ENCODE measurements around the gene BAD. TPM values are rescaled to one million over a fixed set of nuclear protein-coding genes. Genes with fewer than 3 reads are reported as not detected.

The BAD gene
- total RNA-seq, 2 experiments from 2014 or later: 32.0 to 36.3 TPM

DNA sequence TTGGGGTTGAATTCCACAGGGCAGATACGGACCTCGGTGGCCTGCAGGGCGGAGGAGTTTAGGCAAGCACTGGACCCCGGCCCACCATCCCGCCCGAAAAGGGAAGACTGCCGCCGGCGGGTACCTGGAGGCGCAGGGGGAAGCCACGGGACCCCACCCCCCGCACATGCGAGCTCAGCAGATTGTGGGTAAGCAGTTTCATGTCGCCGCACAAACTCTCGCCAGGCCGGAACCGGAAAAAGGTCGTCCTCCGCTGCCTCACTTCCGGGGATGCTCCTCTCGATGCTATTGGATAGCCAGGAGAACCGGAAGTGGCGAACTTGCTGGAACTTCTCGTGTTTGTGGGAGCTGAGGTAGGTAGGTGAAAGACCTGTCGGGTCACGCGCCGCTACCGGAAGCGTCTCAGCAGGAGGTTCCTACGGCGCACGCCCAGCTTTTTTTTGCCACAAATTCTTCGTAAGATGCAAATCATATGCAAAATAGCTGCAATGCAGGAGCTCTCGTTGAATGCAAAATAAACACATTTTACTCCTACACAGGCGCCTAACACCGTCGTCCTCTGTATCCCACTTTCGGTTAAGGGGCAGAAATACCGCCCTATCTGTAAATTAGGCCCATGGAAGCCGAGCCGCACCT lies 33.0 kb upstream of the BAD start, which contains the start of gene TRMT112:
Gene TRMT112 (minus strand): TSS at position 235 of the 636 bp plus-strand sequence. CDS start 33 bp downstream, at position 202.
- ChIA-PET CTCF (interaction anchor here (0.6 to 3.2 kb wide), 15 partner anchors 10 to 636 kb away, joined by 3 to 43 read pairs (median 5); partner anchors contain the start of genes CATSPERZ, CCDC88B, ESRRA and PLCB3), POLR2A (interaction anchor here (0.7 to 3.4 kb wide), 15 partner anchors 13 to 445 kb away, joined by 3 to 25 read pairs (median 6); partner anchors contain the start of genes BAD, CCDC88B, ESRRA and FERMT3)

DNA sequence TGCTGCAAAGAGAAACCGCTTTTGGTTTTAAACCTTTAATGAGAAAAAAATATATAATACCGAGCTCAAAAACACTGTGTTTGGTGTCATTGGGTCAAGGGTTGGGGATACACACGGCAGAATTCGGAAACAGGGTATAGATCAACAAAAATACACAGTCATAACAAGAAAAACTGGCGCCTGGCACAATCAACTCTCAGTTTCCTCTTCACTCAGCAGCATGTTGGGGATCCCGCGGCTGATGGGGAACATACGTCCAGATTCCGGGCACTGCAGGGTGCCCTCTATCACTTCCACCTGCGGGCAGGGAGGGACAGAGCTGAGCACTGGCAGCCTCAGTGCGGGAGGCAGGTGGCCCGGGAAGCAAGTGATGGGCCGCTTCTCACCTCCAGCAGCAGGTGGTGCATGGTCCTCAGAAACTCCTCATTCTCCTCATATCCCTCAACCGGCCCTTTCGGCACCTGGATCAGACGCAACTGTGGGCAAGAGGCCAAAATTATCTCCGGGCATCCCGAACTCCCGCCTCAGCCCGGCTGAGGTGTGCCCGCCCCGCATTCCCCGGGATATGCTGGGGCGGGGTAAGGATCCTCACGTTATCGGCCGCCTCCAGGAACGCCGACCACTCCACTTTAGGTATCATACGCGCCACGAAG lies 32.3 kb upstream of the BAD start:
- ChIA-PET CTCF (interaction anchor here (0.9 to 3.2 kb wide), 10 partner anchors 9 to 636 kb away, joined by 3 to 43 read pairs (median 6); partner anchors contain the start of genes CATSPERZ, CCDC88B, ESRRA and RTN3), POLR2A (interaction anchor here (0.5 to 3.4 kb wide), 14 partner anchors 9 to 131 kb away, joined by 3 to 25 read pairs (median 6); partner anchors contain the start of genes BAD, CCDC88B, ESRRA and FERMT3)

DNA sequence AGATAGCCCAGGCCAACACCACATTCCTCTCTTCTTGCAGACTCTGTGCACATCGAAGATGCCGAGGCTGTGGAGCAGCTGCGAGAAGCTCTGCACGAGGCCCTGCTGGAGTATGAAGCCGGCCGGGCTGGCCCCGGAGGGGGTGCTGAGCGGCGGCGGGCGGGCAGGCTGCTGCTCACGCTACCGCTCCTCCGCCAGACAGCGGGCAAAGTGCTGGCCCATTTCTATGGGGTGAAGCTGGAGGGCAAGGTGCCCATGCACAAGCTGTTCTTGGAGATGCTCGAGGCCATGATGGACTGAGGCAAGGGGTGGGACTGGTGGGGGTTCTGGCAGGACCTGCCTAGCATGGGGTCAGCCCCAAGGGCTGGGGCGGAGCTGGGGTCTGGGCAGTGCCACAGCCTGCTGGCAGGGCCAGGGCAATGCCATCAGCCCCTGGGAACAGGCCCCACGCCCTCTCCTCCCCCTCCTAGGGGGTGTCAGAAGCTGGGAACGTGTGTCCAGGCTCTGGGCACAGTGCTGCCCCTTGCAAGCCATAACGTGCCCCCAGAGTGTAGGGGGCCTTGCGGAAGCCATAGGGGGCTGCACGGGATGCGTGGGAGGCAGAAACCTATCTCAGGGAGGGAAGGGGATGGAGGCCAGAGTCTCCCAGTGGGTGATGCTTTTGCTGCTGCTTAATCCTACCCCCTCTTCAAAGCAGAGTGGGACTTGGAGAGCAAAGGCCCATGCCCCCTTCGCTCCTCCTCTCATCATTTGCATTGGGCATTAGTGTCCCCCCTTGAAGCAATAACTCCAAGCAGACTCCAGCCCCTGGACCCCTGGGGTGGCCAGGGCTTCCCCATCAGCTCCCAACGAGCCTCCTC lies 31.4 kb upstream of the BAD start:
- CTCF ChIA-PET: interaction anchor here (0.9 to 3.2 kb wide), 4 partner anchors 8 to 26 kb away, joined by 3 to 43 read pairs (median 16); partner anchors contain the start of genes CATSPERZ and ESRRA
- POLR2A ChIA-PET: interaction anchor here (0.5 to 3.4 kb wide), 3 partner anchors 8 to 24 kb away, joined by 4 to 25 read pairs (median 14); partner anchors contain the start of gene CCDC88B

DNA sequence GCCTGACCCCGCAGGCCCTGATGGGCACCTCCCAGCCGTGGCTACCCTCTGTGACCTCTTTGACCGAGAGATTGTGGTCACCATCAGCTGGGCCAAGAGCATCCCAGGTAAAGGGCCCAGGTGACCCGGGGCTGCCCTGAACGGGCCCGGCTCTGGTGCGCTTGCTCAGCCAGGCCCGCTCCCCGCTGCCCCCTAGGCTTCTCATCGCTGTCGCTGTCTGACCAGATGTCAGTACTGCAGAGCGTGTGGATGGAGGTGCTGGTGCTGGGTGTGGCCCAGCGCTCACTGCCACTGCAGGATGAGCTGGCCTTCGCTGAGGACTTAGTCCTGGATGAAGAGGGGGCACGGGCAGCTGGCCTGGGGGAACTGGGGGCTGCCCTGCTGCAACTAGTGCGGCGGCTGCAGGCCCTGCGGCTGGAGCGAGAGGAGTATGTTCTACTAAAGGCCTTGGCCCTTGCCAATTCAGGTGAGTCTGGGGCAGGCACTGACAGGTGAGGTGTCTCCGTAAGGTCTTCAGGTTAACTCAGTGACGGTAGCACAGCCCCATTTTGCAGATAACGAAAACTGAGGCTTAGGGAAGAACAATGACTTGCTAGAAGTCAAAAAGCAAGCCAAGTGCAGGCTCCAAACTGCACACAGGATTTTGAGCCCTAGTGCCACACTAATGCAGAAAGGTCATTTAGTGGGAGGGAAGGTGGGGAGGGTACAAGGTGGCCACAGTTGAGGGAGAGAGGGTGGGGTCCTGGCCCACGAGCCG lies 30.5 kb upstream of the BAD start:
- ChIA-PET POLR2A (no interaction called here), CTCF (interaction anchor here (0.9 kb wide), 1 partner anchor 27 kb away, joined by 3 read pairs; no protein-coding TSS in a partner anchor)

DNA sequence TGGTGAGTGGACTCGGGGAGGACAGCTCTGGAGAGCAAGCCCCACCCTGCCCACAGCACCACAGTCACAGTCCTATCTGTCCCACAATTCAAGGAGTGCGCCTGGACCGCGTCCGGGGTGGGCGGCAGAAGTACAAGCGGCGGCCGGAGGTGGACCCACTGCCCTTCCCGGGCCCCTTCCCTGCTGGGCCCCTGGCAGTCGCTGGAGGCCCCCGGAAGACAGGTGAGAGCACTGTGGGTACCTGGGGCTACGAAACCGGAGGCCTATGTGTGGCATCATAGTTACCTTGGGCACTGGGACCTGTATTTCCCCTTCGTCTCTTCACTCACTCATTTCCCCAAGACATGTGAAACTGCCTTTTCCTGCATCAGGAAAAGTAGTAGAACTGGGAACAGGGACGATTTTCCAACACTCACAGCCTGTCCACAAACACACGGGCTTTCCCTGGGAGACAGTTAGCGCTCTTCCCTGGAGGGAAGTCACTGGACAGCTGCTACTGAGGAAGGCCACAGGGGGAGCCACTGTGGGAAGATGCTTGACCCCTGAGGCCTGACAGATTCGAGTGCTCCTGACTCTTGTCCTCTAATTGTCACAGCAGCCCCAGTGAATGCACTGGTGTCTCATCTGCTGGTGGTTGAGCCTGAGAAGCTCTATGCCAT lies 29.8 kb upstream of the BAD start:
- CTCF ChIA-PET: no interaction called here

DNA sequence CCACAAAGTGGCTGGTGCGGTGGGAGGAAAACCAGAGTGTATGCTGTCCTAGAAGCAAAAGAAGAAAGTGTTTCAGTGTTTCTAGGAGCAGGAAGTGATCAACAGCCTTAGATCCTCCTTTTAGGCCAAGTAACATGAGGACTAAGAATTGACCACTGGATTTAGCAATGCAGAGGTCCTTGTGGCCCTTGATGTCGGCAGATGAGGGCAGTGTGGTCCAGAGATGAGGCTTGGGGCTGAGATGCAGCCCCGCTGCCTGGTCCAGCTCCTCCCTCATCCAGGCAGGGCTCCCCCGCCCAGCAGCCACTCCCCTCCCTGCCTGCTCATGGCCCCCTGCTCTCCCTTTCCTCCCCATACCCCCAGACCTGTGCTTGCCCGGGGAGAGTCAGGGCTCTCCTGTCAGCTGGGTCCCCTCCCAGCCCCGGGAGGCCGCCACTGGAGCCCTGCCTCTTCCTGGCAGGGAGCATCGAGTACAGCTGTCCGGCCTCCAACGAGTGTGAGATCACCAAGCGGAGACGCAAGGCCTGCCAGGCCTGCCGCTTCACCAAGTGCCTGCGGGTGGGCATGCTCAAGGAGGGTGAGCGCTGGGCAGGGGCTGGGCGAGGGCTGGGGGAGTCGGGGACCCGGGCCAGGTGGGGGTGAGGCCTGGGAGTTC lies 29.2 kb upstream of the BAD start:
- CTCF ChIA-PET: interaction anchor here (1.1 to 1.3 kb wide), 3 partner anchors 16 to 19 kb away, joined by 3 read pairs; no protein-coding TSS in a partner anchor
- POLR2A ChIA-PET: no interaction called here

More for the DNA sequence above, 29.8 kb upstream of the BAD start:
- POLR2A ChIA-PET: no interaction called here

DNA sequence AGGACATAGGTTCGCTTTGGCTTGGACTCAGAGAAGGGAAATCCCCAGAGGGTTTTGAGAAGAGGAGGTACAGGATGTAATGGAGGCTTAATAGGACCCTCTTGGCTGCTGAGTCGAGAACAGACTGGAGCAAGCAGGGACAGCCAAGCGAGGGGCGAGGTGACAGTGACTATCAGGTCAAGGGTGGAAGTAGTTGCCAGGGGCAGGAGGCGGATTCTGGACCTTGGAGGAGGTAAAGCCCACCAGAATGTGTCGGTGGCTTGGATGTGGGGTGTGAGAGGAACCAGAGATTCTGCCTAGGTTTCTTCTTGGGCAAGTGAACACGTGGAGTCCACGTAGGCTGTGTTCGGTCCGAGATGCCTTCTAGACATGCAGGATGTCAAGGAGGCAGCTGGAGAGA lies 28.5 kb upstream of the BAD start:
- ChIA-PET POLR2A (no interaction called here), CTCF (interaction anchor here (1.1 to 1.3 kb wide), 3 partner anchors 16 to 20 kb away, joined by 3 read pairs; no protein-coding TSS in a partner anchor)

DNA sequence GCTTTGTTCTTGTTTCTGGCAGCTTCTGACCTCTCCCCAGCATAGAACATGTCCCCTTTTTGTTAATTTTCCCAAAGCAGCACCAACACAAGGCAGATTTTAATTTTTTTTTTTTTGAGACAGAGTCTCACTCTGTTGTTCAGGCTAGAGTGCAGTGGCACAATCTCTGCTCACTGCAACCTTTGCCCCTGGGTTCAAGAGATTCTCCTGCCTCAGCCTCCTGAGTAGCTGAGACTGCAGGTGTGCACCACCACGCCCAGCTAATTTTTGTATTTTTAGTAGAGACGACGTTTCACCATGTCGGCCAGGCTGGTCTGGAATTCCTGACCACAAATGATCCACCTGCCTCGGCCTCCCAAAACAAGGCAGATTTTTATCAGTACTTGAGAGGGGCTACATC lies 23.3 kb upstream of the BAD start:
- ChIA-PET CTCF (interaction anchor here (1.2 kb wide), 2 partner anchors 8 to 24 kb away, joined by 4 to 5 read pairs; no protein-coding TSS in a partner anchor), POLR2A (interaction anchor here (0.7 kb wide), 1 partner anchor 9 kb away, joined by 4 read pairs; no protein-coding TSS in a partner anchor)

DNA sequence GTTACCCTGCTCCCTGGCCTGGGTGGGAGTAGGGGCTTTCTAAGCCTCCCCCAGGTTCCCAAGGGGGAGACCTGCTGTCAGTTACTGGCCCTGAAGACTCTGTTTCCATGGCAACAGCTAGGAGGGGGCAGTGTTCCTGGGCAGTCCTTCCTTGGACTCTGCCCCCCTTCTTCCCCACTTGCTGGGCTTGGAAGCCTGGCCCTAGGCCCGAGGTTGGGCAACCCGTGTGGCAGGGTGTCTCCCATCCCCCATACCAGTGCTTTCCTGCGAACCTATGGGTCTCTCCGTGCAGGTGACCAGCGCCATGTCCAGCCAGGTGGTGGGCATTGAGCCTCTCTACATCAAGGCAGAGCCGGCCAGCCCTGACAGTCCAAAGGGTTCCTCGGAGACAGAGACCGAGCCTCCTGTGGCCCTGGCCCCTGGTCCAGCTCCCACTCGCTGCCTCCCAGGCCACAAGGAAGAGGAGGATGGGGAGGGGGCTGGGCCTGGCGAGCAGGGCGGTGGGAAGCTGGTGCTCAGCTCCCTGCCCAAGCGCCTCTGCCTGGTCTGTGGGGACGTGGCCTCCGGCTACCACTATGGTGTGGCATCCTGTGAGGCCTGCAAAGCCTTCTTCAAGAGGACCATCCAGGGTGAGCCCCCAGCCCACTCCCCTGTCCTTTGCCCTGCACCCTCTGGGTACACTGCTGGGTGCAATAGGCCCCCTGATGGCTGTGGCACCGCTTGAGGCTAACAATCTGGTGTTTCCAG lies 22.6 kb upstream of the BAD start:
- ChIA-PET POLR2A (no interaction called here), CTCF (interaction anchor here (1.2 kb wide), 2 partner anchors 9 to 25 kb away, joined by 4 to 5 read pairs; no protein-coding TSS in a partner anchor)

DNA sequence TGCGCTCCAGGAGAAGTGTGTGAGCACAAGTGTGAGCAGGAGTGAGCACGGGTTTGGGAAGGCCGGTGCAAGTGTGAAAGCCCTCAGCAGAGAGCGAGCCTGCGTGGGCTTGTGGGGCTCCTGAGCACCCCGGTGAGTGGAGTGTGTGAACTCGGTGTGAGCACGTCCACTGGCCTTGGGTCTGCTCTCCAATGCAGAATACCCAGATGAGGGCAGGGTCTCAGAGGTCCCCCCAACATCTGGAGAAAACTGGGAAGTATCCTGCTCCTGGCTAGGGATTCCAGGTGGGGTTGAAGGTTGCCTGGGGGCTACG lies 22.1 kb upstream of the BAD start:
- CTCF ChIA-PET: no interaction called here
- POLR2A ChIA-PET: no interaction called here

DNA sequence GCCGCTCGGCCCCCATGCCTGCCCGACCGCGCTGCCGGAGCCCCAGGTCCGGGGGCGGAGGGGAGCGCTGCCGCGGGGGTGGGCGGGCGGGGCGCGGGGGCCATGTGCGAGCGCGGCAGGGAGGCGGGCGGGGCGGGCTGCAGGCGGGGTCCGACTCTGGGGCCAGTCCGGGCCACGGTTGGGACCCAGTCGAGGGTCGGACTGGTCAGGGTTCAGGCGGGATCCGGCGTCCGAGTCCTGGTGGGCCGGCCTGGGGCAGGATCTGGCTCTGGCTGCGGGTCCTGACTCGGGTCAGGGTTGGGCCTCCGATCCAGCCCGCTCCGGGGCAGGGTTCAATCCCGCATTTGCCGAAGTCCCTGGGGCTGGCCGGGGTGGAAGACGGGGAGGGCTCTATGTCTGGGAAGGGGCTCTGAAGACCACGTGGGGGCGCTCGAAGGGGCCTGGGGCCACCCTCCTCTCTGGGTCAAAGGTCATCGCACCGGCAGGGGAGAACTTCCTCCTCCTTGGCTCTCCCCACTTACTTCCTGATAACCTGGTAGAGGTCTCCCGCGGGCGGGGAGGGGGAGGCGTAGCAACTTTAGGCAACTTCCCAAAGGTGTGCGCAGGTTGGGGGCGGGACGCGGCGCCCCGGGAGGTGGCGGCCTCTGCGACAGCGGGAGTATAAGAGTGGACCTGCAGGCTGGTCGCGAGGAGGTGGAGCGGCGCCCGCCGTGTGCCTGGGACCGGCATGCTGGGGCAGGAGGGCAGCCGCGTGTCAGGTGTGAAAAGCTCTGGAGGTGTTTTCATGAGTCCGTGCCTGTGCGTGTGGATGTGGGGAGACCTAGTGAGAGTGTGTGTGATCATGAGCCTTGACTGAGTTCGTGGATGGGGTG lies 21.5 kb upstream of the BAD start:
- CTCF ChIA-PET: interaction anchor here (6.3 kb wide), 1 partner anchor 56 kb away, joined by 61 read pairs; the partner anchor contains the start of gene PLCB3
- POLR2A ChIA-PET: interaction anchor here (1.6 kb wide), 1 partner anchor 26 kb away, joined by 6 read pairs; no protein-coding TSS in a partner anchor

DNA sequence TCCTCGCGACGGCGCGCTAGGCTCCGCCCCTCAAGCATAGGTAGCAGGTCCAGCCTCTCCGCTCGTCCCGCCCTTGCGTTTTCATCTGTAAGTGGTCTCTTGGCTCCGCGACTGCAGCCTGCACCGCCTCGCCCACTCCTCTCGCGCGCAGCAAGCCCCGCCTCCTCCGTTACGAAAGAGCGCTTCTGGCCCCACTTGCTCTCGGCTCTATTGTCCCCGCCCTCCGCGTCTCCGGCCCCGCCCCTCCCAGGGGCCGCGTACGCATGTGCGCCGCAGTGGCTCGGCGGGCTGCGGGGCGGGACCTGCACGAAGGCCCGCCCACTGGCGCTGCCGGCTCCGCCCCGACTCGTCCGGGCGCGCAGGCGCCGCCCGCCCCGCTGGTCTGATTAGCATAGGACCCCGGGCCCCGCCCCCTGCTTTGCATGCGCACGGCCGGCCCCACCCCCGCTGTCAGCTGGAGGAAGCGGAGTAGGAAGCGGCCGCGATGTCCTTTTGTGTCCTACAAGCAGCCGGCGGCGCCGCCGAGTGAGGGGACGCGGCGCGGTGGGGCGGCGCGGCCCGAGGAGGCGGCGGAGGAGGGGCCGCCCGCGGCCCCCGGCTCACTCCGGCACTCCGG lies 20.7 kb upstream of the BAD start, which contains the start of gene ESRRA:
Gene ESRRA (plus strand): TSS at position 450 of the 616 bp plus-strand sequence. CDS start 1,656 bp downstream, outside the sequence.
- POLR2A ChIA-PET: interaction anchor here (0.6 to 2.3 kb wide), 9 partner anchors 12 to 120 kb away, joined by 3 to 16 read pairs (median 6); partner anchors contain the start of genes FERMT3, PPP1R14B, PRDX5 and TRMT112
- CTCF ChIA-PET: interaction anchor here (0.9 to 6.3 kb wide), 17 partner anchors 12 to 139 kb away, joined by 3 to 61 read pairs (median 8); partner anchors contain the start of genes BAD, CCDC88B, DNAJC4 and FERMT3

DNA sequence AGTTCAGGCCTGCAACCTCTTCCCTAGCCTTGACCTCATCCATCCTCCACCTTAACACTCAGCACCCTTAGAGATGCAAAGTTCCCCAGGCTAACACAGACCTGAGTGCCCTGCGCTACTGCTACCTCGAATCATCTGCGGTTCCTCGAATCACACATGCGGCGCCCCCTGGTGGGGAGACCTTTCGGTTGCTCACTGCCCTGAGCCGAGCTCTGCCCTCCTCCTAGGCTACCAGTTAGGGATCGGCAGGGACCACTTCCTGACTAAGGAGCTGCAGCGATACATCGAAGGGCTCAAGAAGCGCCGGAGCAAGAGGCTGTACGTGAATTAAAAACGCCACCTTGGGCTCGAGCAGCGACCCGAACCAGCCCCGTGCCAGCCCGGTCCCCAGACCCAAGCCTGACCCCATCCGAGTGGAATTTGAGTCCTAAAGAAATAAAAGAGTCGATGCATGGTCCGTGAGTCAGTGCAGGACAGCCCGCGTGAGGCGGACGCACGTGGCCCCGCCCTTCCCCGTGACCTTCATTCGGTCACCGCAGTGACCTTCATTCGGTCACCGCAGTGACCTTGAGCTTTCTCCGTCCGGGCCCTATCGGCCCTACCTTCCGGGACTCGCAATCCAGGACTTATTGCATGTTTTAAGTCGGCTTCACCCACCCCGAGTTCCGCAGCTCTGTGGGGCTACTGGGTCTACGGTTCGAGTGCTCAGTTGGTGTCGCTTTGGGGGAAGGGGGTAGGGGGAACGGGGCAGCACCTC lies 20.0 kb upstream of the BAD start:
- CTCF ChIA-PET: interaction anchor here (0.6 to 6.3 kb wide), 26 partner anchors 13 to 143 kb away, joined by 3 to 61 read pairs (median 4); partner anchors contain the start of genes BAD, CCDC88B, DNAJC4 and FERMT3
- POLR2A ChIA-PET: interaction anchor here (0.6 to 2.3 kb wide), 14 partner anchors 13 to 120 kb away, joined by 3 to 16 read pairs (median 4); partner anchors contain the start of genes BAD, FERMT3, GPR137 and PPP1R14B

DNA sequence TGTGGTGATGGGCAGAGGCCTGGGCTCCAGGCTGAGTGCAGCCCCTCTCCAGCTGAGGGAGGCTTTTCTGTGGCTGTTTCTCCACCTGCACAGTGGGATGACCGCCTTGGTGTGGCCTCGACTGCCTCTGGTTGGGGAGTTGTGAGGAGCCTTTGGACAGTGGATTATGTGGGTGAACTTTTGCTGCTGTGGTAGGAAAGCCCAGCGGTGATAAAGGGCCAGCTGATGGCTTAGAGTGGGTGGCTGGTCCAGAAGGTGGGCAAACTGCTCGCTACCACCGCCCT lies 19.5 kb upstream of the BAD start:
- ChIA-PET CTCF (interaction anchor here (0.7 to 6.3 kb wide), 21 partner anchors 12 to 142 kb away, joined by 3 to 61 read pairs (median 5); partner anchors contain the start of genes BAD, CCDC88B, DNAJC4 and FERMT3), POLR2A (interaction anchor here (0.7 to 2.3 kb wide), 10 partner anchors 13 to 119 kb away, joined by 3 to 16 read pairs (median 4); partner anchors contain the start of genes BAD, FERMT3, GPR137 and PPP1R14B)

Measured in activated CD8-positive, alpha-beta memory T cell treated with anti-CD3 and anti-CD28 coated beads for 36 hours (primary cell).